MM.1S (cell line): ENCODE measurements around the gene RAB1B.

Source experiments
- DNase-seq: peaks from one replicate; pipeline ENCODE4 v3.0.0-alpha.2; 2015
- H2AFZ ChIP-seq: fragments of 300-600 bp; sonication (generic); 2 replicates; pipeline ENCODE4 v1.6.0; 2016; ENCODE audit warnings: antibody characterized with exemption, low read length
- H3F3A ChIP-seq: fragments of 300-600 bp; sonication (generic); 2 replicates; pipeline ENCODE4 v1.6.1; 2016; ENCODE audit warnings: mild to moderate bottlenecking, antibody characterized with exemption, low read length, moderate library complexity, mixed read lengths; ENCODE audit not compliant: insufficient read depth
- H3K27ac ChIP-seq: fragments of 300-600 bp; sonication (generic); 2 replicates; pipeline ENCODE4 v1.5.1; 2016; ENCODE audit warnings: mild to moderate bottlenecking, low read length
- H3K27me3 ChIP-seq: fragments of 300-600 bp; sonication (generic); replicated peaks from 2 replicates; pipeline ENCODE4 v1.6.0; 2016; ENCODE audit warnings: low read length; ENCODE audit not compliant: insufficient read depth
- H3K36me3 ChIP-seq: fragments of 300-600 bp; sonication (generic); replicated peaks from 2 replicates; pipeline ENCODE4 v1.6.1; 2016; ENCODE audit warnings: mild to moderate bottlenecking, low read length, mixed read lengths; ENCODE audit not compliant: insufficient read depth
- H3K4me1 ChIP-seq: fragments of 300-600 bp; sonication (generic); 2 replicates; pipeline ENCODE4 v1.6.1; 2016; ENCODE audit warnings: low read length, mixed read lengths
- H3K4me2 ChIP-seq: fragments of 300-600 bp; sonication (generic); 2 replicates; pipeline ENCODE4 v1.6.0; 2016; ENCODE audit warnings: low read depth, low read length
- H3K4me3 ChIP-seq: fragments of 300-600 bp; sonication (generic); 2 replicates; pipeline ENCODE4 v1.5.1; 2016; ENCODE audit warnings: low read length, mixed read lengths
- H3K79me2 ChIP-seq: fragments of 300-600 bp; sonication (generic); 2 replicates; pipeline ENCODE4 v1.6.1; 2016; ENCODE audit warnings: mixed run types, low read length, mixed read lengths
- H3K9ac ChIP-seq: fragments of 300-600 bp; sonication (generic); 2 replicates; pipeline ENCODE4 v1.6.1; 2016; ENCODE audit warnings: low read length, mixed read lengths
- H3K9me2 ChIP-seq: fragments of 300-600 bp; sonication (generic); replicated peaks from 2 replicates; pipeline ENCODE4 v1.6.1; 2016; ENCODE audit warnings: mild to moderate bottlenecking, low read length, mixed read lengths; ENCODE audit not compliant: insufficient read depth
- H3K9me3 ChIP-seq: fragments of 300-600 bp; sonication (generic); replicated peaks from 2 replicates; pipeline ENCODE4 v1.6.1; 2016; ENCODE audit warnings: mild to moderate bottlenecking, low read length, mixed read lengths; ENCODE audit not compliant: insufficient read depth
- H4K20me1 ChIP-seq: fragments of 300-600 bp; sonication (generic); 2 replicates; pipeline ENCODE4 v1.6.1; 2016; ENCODE audit warnings: mild to moderate bottlenecking, low read length, moderate library complexity, mixed read lengths; ENCODE audit not compliant: insufficient read depth
- CTCF ChIP-seq: fragments of 300-600 bp; sonication (generic); IDR thresholded peaks from 2 replicates; pipeline ENCODE4 v1.5.1; 2016; ENCODE audit warnings: antibody characterized with exemption, low read length, mixed read lengths
- EZH2 ChIP-seq: fragments of 300-600 bp; sonication (generic); optimal IDR thresholded peaks from 2 replicates; pipeline ENCODE3; 2017; ENCODE audit warnings: low read depth, mild to moderate bottlenecking, antibody characterized with exemption, low read length, mixed read lengths
- EZH2phosphoT487 ChIP-seq: fragments of 300-600 bp; sonication (generic); IDR thresholded peaks from 2 replicates; pipeline ENCODE4 v1.6.1; 2018; ENCODE audit warnings: antibody characterized with exemption, low read length

Gene RAB1B

GRCh38 chr11:66289548-66290329 is 21.3 kb downstream of the RAB1B start:
- peaks cover 15% of the 10 kb centered on the region for H3K4me1 ChIP-seq
- no peaks in the 10 kb centered on the region for H4K20me1 ChIP-seq
- peak overlapping the region; percentile 94 for H3K4me2 ChIP-seq
- H2AFZ ChIP-seq = peak overlapping the region; percentile 65
- no peaks in the 10 kb centered on the region for H3K9me2 ChIP-seq
- H3K4me3 ChIP-seq = peak overlapping the region; percentile 71
- TF ChIP-seq CTCF (no peak), EZH2phosphoT487 (no peak), EZH2 (no peak)
- H3K9me3 ChIP-seq = no peaks in the 10 kb centered on the region
- H3K27me3 ChIP-seq = peaks cover 35% of the 10 kb centered on the region
- H3K27ac ChIP-seq = peak overlapping the region; percentile 65; the same call in 1 of the 2 replicates
- peak overlapping the region; percentile 39; the same call in 1 of the 2 replicates for H3K9ac ChIP-seq
- DNase-seq = peak; percentile 71
- peaks cover 13% of the 10 kb centered on the region for H3K79me2 ChIP-seq
- no peaks in the 10 kb centered on the region for H3K36me3 ChIP-seq
- H3F3A ChIP-seq = peaks cover 7% of the 10 kb centered on the region

GRCh38 chr11:66290330-66290621 is 21.8 kb downstream of the RAB1B start:
- H3K9me3 ChIP-seq = no peaks in the 10 kb centered on the region
- peak overlapping the region; percentile 94 for H3K4me2 ChIP-seq
- peaks cover 13% of the 10 kb centered on the region for H3K79me2 ChIP-seq
- H3K36me3 ChIP-seq = no peaks in the 10 kb centered on the region
- DNase-seq = no peak
- H3K9ac ChIP-seq = no peak overlapping the region
- H3K9me2 ChIP-seq = no peaks in the 10 kb centered on the region
- no peak overlapping the region for H3K27ac ChIP-seq
- H3K4me1 ChIP-seq = peaks cover 15% of the 10 kb centered on the region
- peaks cover 35% of the 10 kb centered on the region for H3K27me3 ChIP-seq
- H2AFZ ChIP-seq = no peak overlapping the region
- H3F3A ChIP-seq = peaks cover 7% of the 10 kb centered on the region
- TF ChIP-seq EZH2phosphoT487 (no peak), EZH2 (no peak), CTCF (no peak)
- no peaks in the 10 kb centered on the region for H4K20me1 ChIP-seq
- no peak overlapping the region for H3K4me3 ChIP-seq

GRCh38 chr11:66291303-66291705 is 22.9 kb downstream of the RAB1B start:
- H3K4me3 ChIP-seq = no peak overlapping the region
- no peak for DNase-seq
- peaks cover 44% of the 10 kb centered on the region for H3K27me3 ChIP-seq
- H3K9me2 ChIP-seq = no peaks in the 10 kb centered on the region
- H2AFZ ChIP-seq = no peak overlapping the region
- no peak overlapping the region for H3K4me2 ChIP-seq
- no peak overlapping the region for H3K9ac ChIP-seq
- TF ChIP-seq CTCF (no peak), EZH2 (no peak), EZH2phosphoT487 (no peak)
- H3K9me3 ChIP-seq = no peaks in the 10 kb centered on the region
- peaks cover 7% of the 10 kb centered on the region for H3F3A ChIP-seq
- no peaks in the 10 kb centered on the region for H4K20me1 ChIP-seq
- peaks cover 13% of the 10 kb centered on the region for H3K79me2 ChIP-seq
- H3K36me3 ChIP-seq = no peaks in the 10 kb centered on the region
- no peak overlapping the region for H3K27ac ChIP-seq
- peaks cover 15% of the 10 kb centered on the region for H3K4me1 ChIP-seq
